HepG2 (cell line): ENCODE results near the gene TP53TG5. TPM values are rescaled to one million over a fixed set of nuclear protein-coding genes. Genes with fewer than 3 reads are reported as not detected.

Source experiments
- AKAP8 ChIP-seq: sonication (generic); formaldehyde crosslinking; IDR thresholded peaks from 2 replicates; pipeline ENCODE4 v1.5.1; 2020; ENCODE audit warnings: mild to moderate bottlenecking, missing genetic modification reagents
- CCDC6 ChIP-seq: sonication (generic); formaldehyde crosslinking; IDR thresholded peaks from 2 replicates; pipeline ENCODE4 v1.8.1; 2022; ENCODE audit warnings: mild to moderate bottlenecking, missing genetic modification reagents, moderate library complexity
- FOXA3 ChIP-seq: IDR thresholded peaks from 2 replicates; pipeline ENCODE4 v1.6.1; 2016; ENCODE audit warnings: missing genetic modification reagents, missing compliant biosample characterization
- HCFC1 ChIP-seq: fragments of 150-350 bp; IDR thresholded peaks from 2 replicates; pipeline ENCODE4 v1.6.1; 2014; ENCODE audit warnings: low read depth, low read length
- IRF1 ChIP-seq: sonication (generic); formaldehyde crosslinking; IDR thresholded peaks from 2 replicates; pipeline ENCODE4 v1.4.0; 2020; ENCODE audit warnings: low read depth, mild to moderate bottlenecking, missing genetic modification reagents
- MTA3 ChIP-seq: sonication (generic); formaldehyde crosslinking; IDR thresholded peaks from 2 replicates; pipeline ENCODE4 v1.4.0; 2020; ENCODE audit warnings: missing genetic modification reagents
- SKI ChIP-seq: fragments of 450-650 bp; IDR thresholded peaks from one replicate; pipeline ENCODE4 v1.6.1; 2018; ENCODE audit warnings: mild to moderate bottlenecking; ENCODE audit not compliant: partially characterized antibody
- TBP ChIP-seq: sonication (generic); formaldehyde crosslinking; IDR thresholded peaks from 2 replicates; pipeline ENCODE4 v1.5.0; 2020; ENCODE audit warnings: missing genetic modification reagents
- ZBTB10 ChIP-seq: sonication (generic); formaldehyde crosslinking; IDR thresholded peaks from 2 replicates; pipeline ENCODE4 v1.4.0; 2020; ENCODE audit warnings: missing genetic modification reagents, borderline replicate concordance
- ZBTB40 ChIP-seq, 2 experiments: fragments of 450-650 bp in 1 of 2; sonication (generic) in 1 of 2; formaldehyde crosslinking in 1 of 2; IDR thresholded peaks; 2 replicates each; pipeline versions ENCODE4 v1.6.1 to v1.8.0; 2016 to 2022; ENCODE audit warnings: antibody characterized with exemption in 1 of 2, mild to moderate bottlenecking in 1 of 2, missing genetic modification reagents in 1 of 2
- ZNF136 ChIP-seq: sonication (generic); formaldehyde crosslinking; IDR thresholded peaks from 2 replicates; pipeline ENCODE4 v1.8.1; 2022; ENCODE audit warnings: low read depth, mild to moderate bottlenecking, moderate library complexity, missing genetic modification reagents
- ZNF292 ChIP-seq: sonication (generic); formaldehyde crosslinking; IDR thresholded peaks from 2 replicates; pipeline ENCODE4 v1.8.1; 2022; ENCODE audit warnings: mild to moderate bottlenecking, low read depth, missing genetic modification reagents, borderline replicate concordance
- ZNF607 ChIP-seq: sonication (generic); formaldehyde crosslinking; IDR thresholded peaks from 2 replicates; pipeline ENCODE4 v1.5.1; 2020; ENCODE audit warnings: missing genetic modification reagents, mild to moderate bottlenecking, borderline replicate concordance
- ZNF883 ChIP-seq: sonication (generic); formaldehyde crosslinking; IDR thresholded peaks from 2 replicates; pipeline ENCODE4 v1.5.1; 2020; ENCODE audit warnings: mild to moderate bottlenecking, missing genetic modification reagents; ENCODE audit errors: not compliant biosample characterization
- polyA plus RNA-seq, 8 experiments: library from polyadenylated mRNA; depleted of rRNA in 3 of 8; stranded (reverse) in 7 of 8; unstranded in 1 of 8; fragments of >200 nt; fragmentation: Illumina TruSeq in 4 of 8; extraction: Trizol in 4 of 8; gene quantifications; 2 replicates each; pipeline versions ENCODE4 v1.2.1 to v1.2.3, GENCODE V29; 2011 to 2016; ENCODE audit warnings: low read depth in 4 of 8, missing spikeins in 1 of 8, mixed read lengths in 1 of 8; ENCODE audit not compliant: insufficient read depth in 1 of 8
- total RNA-seq, 5 experiments: library from RNA; depleted of rRNA; stranded (reverse); fragments of >200 nt; fragmentation: Illumina TruSeq; extraction: Trizol; gene quantifications; 2 replicates each; pipeline ENCODE4 v1.2.3, GENCODE V29; 2016; ENCODE audit warnings: low read depth in 1 of 5

TP53TG5 gene
- total and polyA plus RNA-seq, 2 of the 13 experiments (the other 11 are each of a cell fraction or from before 2014, with no cell fraction given) = 0.11 TPM; not detected in 1

- TF ChIP-seq ZNF136 (peak; percentile 87; the same call in 1 of the 2 replicates), HCFC1 (peak; percentile 63), MTA3 (CRISPR knock-in tag) (no peak), ZNF607 (peak; percentile 95), IRF1 (CRISPR knock-in tag) (no peak; the same call in 1 of the 2 replicates), TBP (CRISPR knock-in tag) (peak; percentile 53; the same call in 1 of the 2 replicates), ZBTB40 (IDR thresholded peaks at IDR 0.05) (peak; percentile 74), ZBTB40 (CRISPR knock-in tag; IDR thresholded peaks at IDR 0.05) (peak; percentile 92; the same call in 1 of the 2 replicates), ZNF292 (CRISPR knock-in tag) (peak; percentile 56; the same call in 1 of the 2 replicates), FOXA3 (CRISPR knock-in tag) (peak; percentile 60), AKAP8 (CRISPR knock-in tag) (peak; percentile 62; the same call in 1 of the 2 replicates), SKI (no peak), CCDC6 (CRISPR knock-in tag) (peak; percentile 93), ZNF883 (CRISPR knock-in tag) (peak; percentile 95), ZBTB10 (CRISPR knock-in tag) (no peak)
Measured at GRCh38 chr20:45415822-45416637, 37.9 kb upstream of the TP53TG5 start, which contains the start of gene PIGT (continued).
